Myocyte (in vitro differentiated cells): Measurements from ENCODE around the gene BPI. TPM values are rescaled to one million over a fixed set of nuclear protein-coding genes. Genes with fewer than 3 reads are reported as not detected.
A peak's percentile ranks its signal among the peaks of the same experiment; 100 is the strongest.

ENCODE experiments used
- DNase-seq: peaks from one replicate; pipeline ENCODE4 v3.0.0-alpha.2; 2012; ENCODE audit warnings: low read depth
- polyA plus RNA-seq: library from polyadenylated mRNA; unstranded; fragments of >200 nt; gene quantifications from one replicate; pipeline ENCODE4 v1.2.1, GENCODE V29; 2012; ENCODE audit warnings: missing spikeins
- total RNA-seq: library from RNA; depleted of rRNA; stranded (reverse); fragments of >200 nt; gene quantifications from 2 replicates; pipeline ENCODE4 v1.2.3, GENCODE V29; 2014

The BPI gene
- total RNA-seq, result not detected in 2 replicates
- not detected for polyA plus RNA-seq

DNA sequence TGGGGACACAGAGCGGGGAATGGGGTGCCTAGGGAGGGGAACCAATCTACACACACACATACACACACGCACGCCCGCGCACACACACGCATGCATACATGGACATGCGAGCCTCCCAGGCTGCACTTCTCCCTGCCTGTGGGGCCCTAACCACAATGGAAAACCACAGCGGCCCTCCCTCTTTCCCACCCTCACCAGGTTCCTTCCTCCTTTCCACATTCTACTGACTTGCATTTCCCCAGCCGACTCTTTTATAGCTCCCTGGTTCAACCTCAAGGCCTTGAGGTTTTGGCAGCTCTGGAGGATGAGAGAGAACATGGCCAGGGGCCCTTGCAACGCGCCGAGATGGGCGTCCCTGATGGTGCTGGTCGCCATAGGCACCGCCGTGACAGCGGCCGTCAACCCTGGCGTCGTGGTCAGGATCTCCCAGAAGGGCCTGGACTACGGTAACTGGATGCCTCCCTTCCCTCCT, at the start of gene BPI:
Gene BPI (plus strand): TSS at position 249 of the 472 bp plus-strand sequence. CDS start 68 bp downstream, at position 317.
- DNase-seq, result peak; percentile 12

DNA sequence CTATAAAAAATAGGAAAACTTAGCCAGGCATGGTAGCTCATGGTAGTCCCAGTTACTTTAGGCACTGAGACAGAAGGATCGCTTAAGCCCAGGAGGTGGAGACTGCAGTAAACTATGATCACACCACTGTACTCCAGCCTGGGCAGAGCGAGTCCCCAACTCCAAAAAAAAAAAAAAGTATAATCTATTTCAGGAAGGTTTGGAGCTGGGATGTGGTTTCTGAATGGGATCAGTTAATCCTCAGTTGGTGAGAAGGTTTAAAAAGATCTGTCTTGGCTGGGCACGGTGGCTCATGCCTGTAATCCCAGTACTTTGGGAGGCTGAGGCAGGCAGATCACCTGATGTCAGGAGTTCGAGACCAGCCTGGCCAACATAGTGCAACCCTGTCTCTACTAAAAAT, 49.3 kb upstream of the BPI start:
- peak; percentile 26 for DNase-seq

DNA sequence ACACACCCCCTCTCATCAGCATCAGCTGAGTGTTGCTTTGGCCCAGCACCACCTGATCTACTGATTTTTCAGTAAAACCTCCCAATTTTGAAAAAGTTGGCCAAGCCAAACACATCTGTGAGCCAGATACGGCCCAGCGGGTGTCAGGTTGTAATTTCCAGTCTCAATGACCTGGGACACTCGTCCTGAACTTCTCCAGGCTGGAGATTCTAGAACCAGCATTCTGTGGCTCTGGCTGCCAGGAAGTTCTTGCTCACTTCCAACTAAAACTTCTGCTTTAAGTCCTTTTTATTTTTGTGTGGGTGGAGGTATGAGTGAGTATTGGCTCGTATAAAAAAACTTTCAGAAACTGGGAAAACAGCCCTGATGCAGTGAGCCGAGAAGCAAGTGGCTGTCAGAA, 48.6 kb upstream of the BPI start:
- DNase-seq, result no peak

DNA sequence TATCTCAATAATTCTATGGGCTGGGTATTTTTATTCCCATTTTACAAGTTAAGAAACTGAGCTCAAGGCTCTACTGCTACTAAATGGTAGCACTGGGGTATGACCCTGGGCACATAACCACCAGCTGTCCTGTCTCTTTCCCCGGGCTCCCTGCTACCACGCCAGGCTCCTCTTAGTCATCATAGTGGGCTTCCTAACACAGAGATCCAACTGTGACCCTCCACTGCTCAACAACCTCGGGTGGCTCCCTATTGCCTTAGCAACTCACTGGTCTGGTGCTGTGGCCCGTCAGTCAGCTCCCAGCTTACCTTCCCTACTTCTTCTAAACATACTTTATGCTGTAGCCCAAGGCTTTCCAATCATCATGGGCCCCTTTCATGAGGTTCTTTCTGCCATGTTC, 47.9 kb upstream of the BPI start:
- DNase-seq, result no peak

DNA sequence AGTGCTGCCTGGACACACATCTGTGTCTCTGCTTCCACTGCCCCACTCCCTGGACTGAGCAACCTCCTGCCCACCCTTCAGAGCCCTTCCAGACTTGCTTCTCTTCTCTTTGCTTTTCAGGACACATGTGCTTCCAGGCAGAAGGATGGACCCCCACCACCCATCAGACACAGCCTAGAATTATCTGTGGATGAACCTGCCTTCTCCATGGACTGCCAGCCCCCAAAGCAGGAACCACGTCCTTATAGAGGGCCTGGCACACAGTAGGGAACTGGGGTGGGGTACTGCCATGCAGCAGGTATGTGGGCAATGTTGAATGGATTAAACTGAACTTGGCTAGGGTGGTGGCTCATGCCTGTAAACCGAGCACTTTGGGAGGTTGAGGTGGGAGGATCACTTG, 47.0 kb upstream of the BPI start:
- DNase-seq, result no peak

DNA sequence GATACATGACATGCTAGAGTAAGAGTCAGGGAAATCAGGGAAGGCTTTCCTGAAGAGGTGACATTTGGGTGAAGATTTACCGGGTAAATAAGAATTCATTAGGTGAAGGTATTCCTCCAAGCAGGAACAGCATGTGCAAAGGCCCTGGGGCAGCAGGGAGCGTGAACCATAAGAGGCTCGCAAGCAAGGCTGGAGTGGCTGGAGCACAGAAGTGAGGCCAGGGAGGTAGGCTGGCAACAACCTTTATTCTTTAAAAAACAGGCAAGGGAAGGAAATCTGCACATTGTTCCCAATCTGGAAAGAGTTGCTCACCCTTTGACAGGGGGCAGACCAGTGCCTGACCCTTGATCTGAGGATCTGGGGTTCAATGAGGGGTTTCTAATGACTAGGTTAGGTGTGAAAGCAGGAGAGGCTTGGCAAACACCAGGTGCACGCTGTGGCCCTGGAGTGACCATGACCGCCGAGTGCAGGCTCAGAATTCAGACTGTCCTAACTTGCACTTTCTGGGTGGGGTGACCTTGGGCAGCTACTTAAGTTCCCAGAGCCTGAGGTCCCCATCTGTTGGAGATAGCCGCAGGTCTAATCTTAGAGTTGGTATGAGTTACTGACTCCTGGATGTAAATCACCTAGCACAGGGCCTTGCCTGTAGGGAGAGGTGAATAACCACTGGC, 45.3 kb upstream of the BPI start:
- DNase-seq, result no peak

DNA sequence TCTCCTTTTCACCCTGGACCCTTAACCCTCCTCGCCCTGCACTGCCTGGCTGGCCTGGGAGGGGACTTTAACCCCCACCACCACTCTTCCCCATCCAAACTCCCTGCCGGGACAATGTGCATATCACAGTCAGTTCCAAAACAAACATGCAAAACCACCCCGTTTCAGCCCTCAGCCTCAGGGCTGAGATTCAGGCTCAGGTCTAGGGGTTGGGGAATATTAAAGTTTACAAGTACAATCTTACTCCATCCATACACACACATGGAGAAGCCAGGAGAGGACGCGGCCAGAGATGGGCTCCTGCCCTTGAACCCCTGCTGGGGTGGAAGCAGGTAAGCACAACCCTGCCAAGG, 44.0 kb upstream of the BPI start:
- DNase-seq, result no peak

DNA sequence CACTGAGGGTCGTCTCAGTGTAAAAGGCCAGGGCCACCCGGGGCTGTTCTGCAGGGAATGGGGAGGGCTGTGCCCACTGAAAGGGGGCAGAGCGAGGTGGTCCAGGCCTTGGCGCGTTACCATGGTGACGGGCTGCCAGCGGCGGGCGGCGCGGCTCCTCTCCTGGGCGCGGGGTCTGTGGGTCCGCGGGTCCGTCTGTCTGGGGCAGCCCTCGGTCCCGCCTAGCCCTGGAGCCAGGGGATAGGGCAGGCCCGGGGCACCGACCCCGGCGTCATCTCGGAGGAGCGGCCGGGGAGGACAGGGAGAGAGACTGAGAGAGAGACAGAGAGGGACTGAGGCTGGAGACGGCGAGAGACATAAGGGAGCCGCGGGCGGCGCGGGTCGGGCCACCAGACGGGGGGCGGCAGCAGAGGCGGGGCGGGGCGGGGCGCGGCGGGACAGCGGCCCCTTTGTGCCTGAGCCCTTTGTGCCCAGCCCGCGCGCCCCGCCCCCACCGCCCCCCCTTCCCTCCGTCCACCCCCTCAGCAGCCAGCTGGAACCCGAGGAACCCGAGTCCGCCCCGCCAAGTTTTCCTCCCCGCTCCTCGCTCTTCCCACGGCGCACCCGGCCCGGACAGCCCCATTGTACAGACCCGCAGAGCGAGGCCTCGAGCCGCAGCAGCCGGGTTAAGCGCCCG, 43.4 kb upstream of the BPI start, which contains the start of gene KIAA1755:
Gene KIAA1755 (minus strand): TSS at position 358 of the 676 bp plus-strand sequence. CDS start 235 bp downstream, at position 123.
- no peak for DNase-seq

DNA sequence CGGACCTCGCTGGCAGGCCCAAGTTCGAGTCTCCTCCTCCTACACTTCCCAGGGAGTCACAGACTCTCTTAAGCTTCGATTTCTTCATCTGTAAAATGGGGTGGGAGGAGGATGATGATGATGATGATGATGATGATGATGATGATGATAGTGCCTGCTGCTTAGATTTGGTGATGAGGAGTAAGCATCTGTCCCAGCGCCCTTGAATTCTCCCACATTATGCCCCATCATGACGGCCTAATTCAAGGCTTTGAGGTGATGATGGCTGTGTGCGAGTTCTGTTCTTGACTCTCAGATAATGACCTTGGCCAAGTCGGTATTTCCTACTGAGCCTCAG, 42.9 kb upstream of the BPI start:
- no peak for DNase-seq

DNA sequence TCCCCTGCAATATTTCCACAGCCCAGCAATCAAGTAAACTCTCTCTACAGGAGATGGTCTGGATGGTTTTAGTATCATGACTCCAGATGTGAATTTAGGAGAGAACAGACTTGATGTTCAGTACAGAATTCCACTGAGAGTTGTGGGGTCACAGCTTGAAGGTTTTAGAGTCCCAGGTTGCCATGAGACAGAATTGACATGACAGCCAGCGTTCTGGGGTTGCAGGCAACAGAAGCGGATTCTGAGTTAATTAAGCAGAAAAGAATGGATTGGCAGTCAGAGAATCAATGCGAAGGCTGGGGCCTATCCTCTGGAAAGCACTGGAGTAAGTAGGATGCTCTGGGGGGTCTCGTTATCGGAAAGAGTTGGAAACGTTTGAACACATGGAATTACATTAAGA, 41.0 kb upstream of the BPI start:
- DNase-seq, result no peak

DNA sequence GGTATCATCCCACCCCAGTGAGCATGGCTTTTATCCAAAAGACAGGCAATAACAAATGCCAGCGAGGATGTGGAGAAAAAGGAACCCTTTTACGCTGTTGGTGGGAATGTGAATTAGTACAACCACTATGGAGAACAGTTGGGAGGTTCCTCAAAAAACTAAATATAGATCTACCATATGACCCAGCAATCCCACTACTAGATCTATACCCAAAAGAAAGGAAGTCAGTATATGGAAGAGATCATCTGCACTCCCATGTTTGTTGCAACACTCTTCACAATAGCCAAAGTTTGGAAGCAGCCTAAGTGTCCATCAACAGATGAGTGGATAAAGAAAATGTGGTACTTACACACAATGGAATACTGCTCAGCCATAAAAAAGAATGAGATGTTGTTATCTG, 37.5 kb upstream of the BPI start:
- no peak for DNase-seq

DNA sequence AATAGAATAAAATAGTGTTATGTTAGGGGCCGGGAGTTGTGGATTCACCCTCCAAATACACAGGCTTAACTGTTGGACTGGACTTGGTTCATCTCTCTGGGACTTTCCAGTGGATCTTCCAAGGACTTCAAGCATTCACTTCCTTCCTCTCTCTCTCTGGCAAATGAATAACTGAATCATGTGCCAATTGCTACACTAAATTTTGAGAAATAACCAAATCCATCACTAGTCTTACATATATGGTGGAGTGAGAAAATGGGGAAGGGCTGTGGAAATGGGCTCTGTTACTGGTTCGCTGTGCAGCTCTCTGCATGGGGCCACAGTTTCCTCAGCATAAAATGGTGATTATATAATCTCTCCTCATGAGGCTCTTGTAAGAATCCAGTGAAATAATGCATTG, 36.7 kb upstream of the BPI start:
- no peak for DNase-seq

DNA sequence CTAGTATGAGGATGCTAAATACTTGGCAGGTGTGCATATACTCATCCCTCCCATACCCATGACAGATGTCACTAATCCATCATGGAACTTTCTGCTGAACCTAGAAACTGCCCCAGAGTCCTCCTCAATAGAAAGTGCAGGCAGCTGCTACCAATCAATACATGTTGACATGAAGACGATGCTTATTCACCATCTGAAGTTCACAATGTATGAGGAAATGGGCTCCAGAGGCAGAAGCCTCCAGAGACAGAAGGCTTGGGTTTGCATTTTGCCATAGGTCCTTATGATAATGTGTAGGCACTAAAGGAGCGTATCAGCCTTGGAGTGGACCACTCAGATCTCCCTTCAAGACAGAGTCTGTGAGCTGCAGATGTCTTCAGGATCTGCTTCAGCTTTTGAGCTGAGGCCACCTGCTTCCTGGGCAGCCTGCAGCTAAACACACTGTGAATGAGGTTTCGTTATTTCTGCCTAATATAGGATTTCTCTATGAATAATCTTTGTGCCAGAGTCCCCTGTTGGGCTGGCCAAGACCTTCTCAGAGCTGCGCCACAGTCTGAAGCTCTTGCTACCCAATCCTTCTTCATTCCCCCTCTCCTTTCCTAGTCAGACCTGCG, 35.9 kb upstream of the BPI start:
- DNase-seq, result no peak

DNA sequence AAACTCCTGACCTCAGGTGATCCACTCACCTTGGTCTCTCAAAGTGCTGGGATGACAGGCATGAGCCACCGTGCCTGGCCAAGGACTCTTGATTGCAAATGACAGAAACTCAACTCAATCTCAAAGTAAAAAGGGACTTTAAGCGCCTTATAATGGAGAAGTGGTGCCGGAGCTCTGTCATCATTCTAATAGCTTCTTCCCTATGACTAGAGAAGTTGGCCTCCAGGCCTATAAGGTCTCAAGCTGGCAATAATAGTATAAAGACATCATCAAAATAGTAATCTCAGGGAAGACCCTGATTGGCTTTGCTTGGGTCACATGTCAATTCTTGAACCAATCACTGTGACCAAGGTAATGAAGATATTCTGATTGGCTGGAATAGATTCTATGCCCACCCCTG, 34.9 kb upstream of the BPI start:
- no peak for DNase-seq

DNA sequence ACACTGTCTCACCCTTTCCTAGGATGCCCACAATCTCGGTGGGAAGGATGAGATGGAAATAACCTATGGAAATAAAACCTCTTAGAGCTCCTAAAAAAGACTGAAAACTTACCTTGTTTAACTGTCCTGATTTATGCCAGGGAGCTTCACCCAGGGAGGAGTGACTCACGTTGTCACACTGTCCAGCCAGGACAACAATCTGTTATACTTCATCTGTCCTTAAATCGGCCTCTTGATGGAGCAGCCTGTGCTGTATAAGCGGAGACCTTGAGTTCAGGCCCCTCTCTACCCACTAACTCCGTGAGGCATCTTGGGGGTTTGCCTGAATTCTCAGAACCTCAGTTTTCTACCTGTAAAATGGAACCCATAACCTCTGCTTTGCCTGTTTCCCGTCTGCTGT, 34.2 kb upstream of the BPI start:
- DNase-seq, result no peak

DNA sequence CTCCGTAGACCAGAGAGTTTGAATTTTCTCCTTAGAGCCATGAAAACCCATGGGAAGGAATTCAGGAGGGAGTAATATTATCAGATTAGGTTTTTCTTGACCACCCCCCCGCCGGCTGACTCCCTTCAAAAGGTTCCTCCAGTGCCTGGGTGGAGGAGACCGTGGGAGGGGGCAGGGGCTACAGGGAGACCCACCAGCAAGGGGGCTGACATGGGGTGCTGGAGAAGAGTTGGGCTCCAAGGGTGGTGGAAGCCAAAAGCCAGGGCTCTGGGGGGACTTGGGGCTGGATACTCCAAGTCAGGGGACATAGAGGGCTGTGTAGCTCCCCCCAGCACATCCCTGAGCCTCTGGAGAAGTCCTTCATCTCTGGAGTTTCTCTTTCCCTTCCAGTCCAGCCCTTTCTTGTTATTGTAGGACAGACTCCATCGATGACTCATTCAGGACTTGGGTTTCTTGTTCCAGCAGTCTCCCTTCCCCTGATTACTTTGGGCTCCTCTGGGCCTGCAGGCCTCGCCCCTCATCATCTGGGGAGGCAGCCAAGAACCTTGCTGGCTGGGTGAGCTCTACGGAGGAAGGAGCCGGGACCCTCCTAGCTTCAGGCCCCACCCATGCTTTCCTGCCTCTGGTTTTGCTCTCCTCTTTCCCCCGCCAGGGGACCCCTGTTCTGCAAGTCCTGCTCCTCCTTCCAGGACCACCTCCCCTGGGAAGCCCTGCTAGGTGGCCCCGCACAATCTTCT, 32.9 kb upstream of the BPI start:
- DNase-seq, result peak; percentile 81

DNA sequence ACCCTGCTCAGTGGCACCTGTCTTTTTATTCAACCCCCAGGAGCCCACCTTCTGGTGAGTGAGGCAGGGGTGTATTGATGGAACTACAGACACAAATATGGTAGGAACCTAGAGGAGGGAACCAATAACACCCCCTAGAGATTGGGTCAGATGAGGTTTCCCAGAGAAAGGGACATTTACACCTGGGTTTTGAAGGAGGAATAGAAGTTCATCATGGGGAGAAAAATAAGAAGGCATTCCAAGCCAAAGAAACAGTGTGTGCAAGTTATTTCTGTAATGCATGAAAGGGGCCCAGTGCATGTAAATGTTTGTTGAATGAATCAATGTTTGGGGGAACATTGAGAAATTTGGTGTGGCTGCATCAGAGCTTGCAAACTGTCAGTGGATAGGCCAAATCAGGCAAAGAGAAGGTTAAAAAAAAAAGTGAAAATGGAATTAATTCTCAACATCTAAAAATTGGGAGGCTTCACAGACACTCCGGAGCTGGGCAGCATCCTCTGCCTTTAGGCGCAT, 32.3 kb upstream of the BPI start:
- DNase-seq, result no peak

DNA sequence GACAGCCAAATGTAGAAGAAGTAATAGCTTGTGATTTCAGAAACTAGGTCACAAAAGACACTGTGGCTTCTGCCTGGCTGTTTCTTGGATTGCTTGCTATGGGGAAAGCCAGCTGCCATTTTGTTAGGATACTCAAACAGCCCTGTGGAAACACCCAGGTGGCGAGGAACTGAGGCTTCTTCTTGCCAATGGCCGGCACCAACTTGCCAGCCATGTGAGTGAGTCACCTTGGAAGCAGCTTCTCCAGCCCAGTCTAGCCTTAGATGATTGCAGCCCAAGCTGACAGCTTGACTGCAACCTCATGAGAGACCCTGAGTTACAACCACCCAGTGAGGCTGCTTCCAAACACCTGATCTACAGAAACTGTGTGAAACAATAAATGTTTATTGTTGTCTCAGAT, 31.6 kb upstream of the BPI start:
- no peak for DNase-seq

DNA sequence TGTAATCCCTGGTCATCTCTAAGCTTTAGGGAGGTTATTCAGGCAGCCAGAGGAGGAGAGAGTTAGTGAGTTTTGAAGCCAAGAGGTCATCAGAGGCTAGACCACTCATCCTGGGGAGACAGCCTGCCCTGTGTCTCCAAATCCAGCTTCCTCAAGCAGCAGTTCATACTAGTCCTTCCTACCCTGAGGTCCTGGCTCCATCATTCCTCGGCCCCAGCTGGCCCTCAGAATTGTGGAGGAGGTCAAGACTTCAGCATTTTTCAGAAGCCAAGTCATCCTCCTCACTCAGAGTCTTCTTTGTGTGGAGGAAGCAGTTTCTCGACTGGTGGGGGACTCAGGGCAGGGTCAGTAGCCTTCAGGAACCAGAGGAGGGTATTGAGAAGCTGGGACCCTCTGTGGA, 31.0 kb upstream of the BPI start:
- DNase-seq, result no peak

DNA sequence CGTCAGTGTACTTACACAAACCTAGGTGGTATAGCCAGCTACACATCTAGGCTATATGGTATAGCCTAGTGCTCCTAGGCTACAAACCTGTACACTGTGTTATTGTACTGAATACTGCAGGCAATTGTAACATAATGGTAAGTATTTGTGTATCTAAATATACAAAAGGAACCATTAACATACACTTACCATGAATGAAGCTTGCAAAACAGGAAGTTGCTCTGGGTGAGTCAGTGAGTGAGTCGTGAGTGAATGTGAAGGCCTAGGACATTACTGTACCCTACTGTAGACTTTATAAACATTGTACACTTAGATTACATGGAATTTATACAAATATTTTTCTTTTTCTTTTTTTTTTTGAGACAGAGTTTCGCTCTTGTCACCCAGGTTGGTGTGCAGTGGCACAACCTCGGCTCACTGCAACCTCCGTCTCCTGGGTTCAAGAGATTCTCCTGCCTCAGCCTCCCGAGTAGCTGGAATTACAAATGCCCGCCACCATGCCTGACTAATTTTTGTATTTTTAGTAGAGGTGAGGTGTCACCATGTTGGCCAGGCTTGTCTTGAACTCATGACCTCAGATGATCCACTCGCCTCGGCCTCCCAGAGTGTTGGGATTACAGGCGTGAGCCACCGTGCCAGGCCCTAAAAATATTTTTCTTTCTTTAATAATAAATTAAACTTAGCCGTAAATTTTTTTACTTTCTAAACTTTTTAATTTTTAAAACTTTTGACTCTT, 28.0 kb upstream of the BPI start:
- no peak for DNase-seq

DNA sequence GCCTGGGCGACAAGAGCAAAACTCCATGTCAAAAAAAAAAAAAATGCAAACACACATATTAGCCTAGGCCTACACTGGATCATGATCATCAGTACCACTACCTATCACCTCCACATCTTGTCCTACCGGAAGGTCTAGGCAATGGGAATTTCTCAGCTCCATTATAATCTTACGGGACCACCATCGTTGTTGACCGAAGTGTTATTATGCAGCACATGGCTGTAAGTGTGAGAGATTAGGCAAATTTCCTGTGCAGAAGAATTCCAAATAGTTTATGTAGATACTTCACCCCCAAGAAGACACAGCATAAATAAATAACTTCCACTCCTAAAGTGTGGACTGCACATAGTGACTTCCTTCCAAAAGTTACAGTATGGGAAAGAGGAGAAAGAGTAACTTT, 26.7 kb upstream of the BPI start:
- DNase-seq, result no peak
